NCI-H345 treated with DMSO at 0.1 percent for 48 hours (cell line): Measurements from ENCODE around the gene LTA.
A peak's percentile ranks its signal among the peaks of the same experiment; 100 is the strongest.

Experiments
- DNase-seq: peaks from one replicate; lab custom pipeline; 2025; ENCODE audit not compliant: unreplicated experiment; lab: John Stamatoyannopoulos, UW

LTA gene

GRCh38 chr6:31569861-31570536 lies 2.1 kb upstream of the LTA start:
- DNase-seq = no peak

- DNase-seq = no peak
These were observed 1.4 kb downstream of the LTA start for GRCh38 chr6:31573239-31574105.

- DNase-seq = no peak
These were observed 2.3 kb downstream of the LTA start for GRCh38 chr6:31574106-31575061.

GRCh38 chr6:31575335-31575901 lies 3.3 kb downstream of the LTA start, which contains the start of gene TNF:
TSS of gene TNF (plus strand) at chr6:31575565. CDS start at chr6:31575742, 177 bp downstream.
- DNase-seq = no peak

GRCh38 chr6:31575952-31576685 lies 4.0 kb downstream of the LTA start:
- no peak for DNase-seq

- no peak for DNase-seq
These were observed 4.9 kb downstream of the LTA start for GRCh38 chr6:31576897-31577578.

GRCh38 chr6:31577579-31577966 lies 5.5 kb downstream of the LTA start:
- DNase-seq = no peak

GRCh38 chr6:31578184-31579118 lies 6.4 kb downstream of the LTA start:
- DNase-seq = no peak

- no peak for DNase-seq
These were observed 7.0 kb downstream of the LTA start for GRCh38 chr6:31579119-31579505.

- DNase-seq = no peak
These were observed 7.7 kb downstream of the LTA start for GRCh38 chr6:31579546-31580437.

GRCh38 chr6:31580438-31580740 lies 8.3 kb downstream of the LTA start:
- DNase-seq = no peak

- DNase-seq = peak; percentile 34
These were observed 8.8 kb downstream of the LTA start for GRCh38 chr6:31580807-31581433.

- DNase-seq = no peak
These were observed 9.5 kb downstream of the LTA start for GRCh38 chr6:31581434-31582229.

- no peak for DNase-seq
These were observed 10.1 kb downstream of the LTA start, which contains the start of gene LTB for GRCh38 chr6:31582230-31582643. TSS of gene LTB (minus strand) at chr6:31582424. CDS start at chr6:31582417, 7 bp downstream.

GRCh38 chr6:31585491-31585890 lies 13.4 kb downstream of the LTA start:
- no peak for DNase-seq

GRCh38 chr6:31586008-31586407 lies 13.9 kb downstream of the LTA start, which contains the start of gene LST1:
TSS of gene LST1 (plus strand) at chr6:31586277. CDS start at chr6:31587300, 1,023 bp downstream.
- no peak for DNase-seq
